ENCODE measurements around the gene RBCK1.

RBCK1 gene

DNA sequence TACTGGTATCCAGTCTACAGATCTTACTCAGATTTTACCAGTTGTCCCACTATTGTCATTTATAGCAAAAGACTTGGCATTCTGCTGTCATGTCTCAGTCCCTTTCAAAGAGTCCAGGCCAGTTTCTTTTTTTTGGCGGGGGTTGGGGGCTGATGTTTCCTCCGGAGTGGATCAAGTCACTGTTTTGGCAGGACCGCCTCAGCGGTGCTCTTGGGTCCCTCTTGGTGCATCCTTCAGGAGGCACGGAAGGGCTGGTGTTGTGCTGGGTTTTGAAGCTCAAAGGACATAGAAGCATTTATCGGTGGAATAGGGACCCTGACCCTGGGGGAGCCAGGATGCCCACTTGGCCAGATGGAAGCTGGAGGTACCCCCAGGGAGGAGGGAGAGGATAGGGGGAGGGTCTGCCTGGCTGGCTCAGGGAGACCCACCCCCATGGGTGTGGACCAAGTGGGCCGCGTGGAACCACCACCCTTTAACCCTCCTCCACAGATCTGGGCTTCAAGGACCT is 10.8 kb downstream of the RBCK1 start:
- Histone ChIP-seq H3K9me3 (ENCODE audit: insufficient read depth, low read length, severe bottlenecking) (no peaks in the 10 kb centered on the region), H4K20me1 (ENCODE audit: insufficient read depth, low read length) (peaks cover 20% of the 10 kb centered on the region), H3K4me3 (ENCODE audit: low read depth in 1 of 2, low read length in 2 of 2) (no peak overlapping the region), H2AFZ (ENCODE audit: low read depth, low read length) (no peak overlapping the region), H3K9ac (ENCODE audit: low read depth, low read length) (no peak overlapping the region), H3K4me1 (ENCODE audit: insufficient read depth, low read length) (no peaks in the 10 kb centered on the region), H3K27me3 (ENCODE audit: insufficient read depth, low read length, poor library complexity) (no peaks in the 10 kb centered on the region), H3K27ac (ENCODE audit: low read length) (no peak overlapping the region), H3K36me3 (ENCODE audit: insufficient read depth, low read length) (peaks cover 74% of the 10 kb centered on the region), H3K79me2 (ENCODE audit: insufficient read depth, low read length) (peaks cover 19% of the 10 kb centered on the region), H3K4me2 (ENCODE audit: insufficient read depth, low read length) (no peak overlapping the region)
- DNase-seq = no peak
- no peak for ATAC-seq (ENCODE audit: insufficient read depth, low read depth)
- TF ChIP-seq, protein P1, sequence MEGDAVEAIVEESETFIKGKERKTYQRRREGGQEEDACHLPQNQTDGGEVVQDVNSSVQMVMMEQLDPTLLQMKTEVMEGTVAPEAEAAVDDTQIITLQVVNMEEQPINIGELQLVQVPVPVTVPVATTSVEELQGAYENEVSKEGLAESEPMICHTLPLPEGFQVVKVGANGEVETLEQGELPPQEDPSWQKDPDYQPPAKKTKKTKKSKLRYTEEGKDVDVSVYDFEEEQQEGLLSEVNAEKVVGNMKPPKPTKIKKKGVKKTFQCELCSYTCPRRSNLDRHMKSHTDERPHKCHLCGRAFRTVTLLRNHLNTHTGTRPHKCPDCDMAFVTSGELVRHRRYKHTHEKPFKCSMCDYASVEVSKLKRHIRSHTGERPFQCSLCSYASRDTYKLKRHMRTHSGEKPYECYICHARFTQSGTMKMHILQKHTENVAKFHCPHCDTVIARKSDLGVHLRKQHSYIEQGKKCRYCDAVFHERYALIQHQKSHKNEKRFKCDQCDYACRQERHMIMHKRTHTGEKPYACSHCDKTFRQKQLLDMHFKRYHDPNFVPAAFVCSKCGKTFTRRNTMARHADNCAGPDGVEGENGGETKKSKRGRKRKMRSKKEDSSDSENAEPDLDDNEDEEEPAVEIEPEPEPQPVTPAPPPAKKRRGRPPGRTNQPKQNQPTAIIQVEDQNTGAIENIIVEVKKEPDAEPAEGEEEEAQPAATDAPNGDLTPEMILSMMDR (IDR thresholded peaks at IDR 0.05; ENCODE audit: borderline replicate concordance, extremely low read depth, low read length, poor library complexity, severe bottlenecking) = no peak
- TF ChIP-seq EZH2 (IDR thresholded peaks at IDR 0.05; ENCODE audit: borderline replicate concordance, low read depth, low read length, severe bottlenecking) = no peak

DNA sequence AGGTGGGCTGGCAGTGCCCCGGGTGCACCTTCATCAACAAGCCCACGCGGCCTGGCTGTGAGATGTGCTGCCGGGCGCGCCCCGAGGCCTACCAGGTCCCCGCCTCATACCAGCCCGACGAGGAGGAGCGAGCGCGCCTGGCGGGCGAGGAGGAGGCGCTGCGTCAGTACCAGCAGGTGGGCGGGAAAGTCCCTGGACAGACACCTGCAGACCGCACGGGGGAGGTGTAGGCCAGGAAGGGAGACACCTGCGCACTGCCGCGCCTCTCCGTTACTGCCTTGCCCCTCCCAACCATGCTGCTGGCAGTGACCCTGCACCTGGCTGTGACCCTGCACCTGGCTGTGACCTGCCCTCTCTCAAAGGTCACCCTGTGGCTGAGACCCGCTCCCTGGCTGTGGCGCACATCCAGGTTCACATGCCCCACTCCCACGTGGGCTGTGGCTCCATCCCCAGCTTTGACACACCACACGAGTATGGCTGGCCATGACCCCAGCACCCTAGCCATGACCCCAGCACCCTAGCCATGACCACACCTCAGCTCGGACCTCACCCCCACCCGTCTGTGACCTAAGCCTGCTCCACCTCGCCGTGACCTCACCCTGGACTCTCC is 11.6 kb downstream of the RBCK1 start:
- DNase-seq = no peak
- H3K27me3 ChIP-seq (ENCODE audit: insufficient read depth, low read length, poor library complexity) = no peaks in the 10 kb centered on the region
- no peak overlapping the region for H2AFZ ChIP-seq (ENCODE audit: low read depth, low read length)
- ATAC-seq (ENCODE audit: insufficient read depth, low read depth) = no peak
- no peak overlapping the region for H3K9ac ChIP-seq (ENCODE audit: low read depth, low read length)
- H3K36me3 ChIP-seq (ENCODE audit: insufficient read depth, low read length) = peaks cover 82% of the 10 kb centered on the region
- H3K4me3 ChIP-seq (ENCODE audit: low read depth in 1 of 2, low read length in 2 of 2) = no peak overlapping the region
- H3K9me3 ChIP-seq (ENCODE audit: insufficient read depth, low read length, severe bottlenecking) = no peaks in the 10 kb centered on the region
- H3K4me1 ChIP-seq (ENCODE audit: insufficient read depth, low read length) = no peaks in the 10 kb centered on the region
- TF ChIP-seq EZH2 (IDR thresholded peaks at IDR 0.05; ENCODE audit: borderline replicate concordance, low read depth, low read length, severe bottlenecking) = no peak
- TF ChIP-seq, protein P1 (IDR thresholded peaks at IDR 0.05; ENCODE audit: borderline replicate concordance, extremely low read depth, low read length, poor library complexity, severe bottlenecking) = no peak
- no peak overlapping the region for H3K4me2 ChIP-seq (ENCODE audit: insufficient read depth, low read length)
- peaks cover 20% of the 10 kb centered on the region for H4K20me1 ChIP-seq (ENCODE audit: insufficient read depth, low read length)
- H3K79me2 ChIP-seq (ENCODE audit: insufficient read depth, low read length) = peaks cover 14% of the 10 kb centered on the region
- no peak overlapping the region for H3K27ac ChIP-seq (ENCODE audit: low read length)

DNA sequence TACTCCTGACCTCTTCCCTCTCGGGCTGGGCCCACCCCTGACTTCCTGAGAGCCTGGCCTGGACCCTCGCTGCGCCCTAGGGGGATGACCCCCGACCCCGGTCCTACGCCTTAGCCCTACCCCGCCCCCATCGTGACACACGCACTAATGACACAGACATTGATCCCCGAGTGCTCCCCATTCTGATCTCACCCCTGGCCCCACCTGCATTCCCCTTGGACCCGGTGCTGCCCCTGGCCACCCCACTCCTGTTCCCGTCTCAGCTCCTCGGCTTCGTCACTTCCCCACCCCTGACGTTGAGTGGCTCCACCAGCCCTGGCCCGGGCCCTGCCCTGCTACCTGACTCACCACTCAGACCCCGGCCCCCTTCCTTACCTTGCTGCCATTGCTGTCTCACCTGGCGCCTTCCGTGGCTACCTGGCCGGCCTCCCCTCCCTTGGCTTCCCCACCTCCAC is 12.1 kb downstream of the RBCK1 start:
- Histone ChIP-seq H3K79me2 (ENCODE audit: insufficient read depth, low read length) (peaks cover 9% of the 10 kb centered on the region), H4K20me1 (ENCODE audit: insufficient read depth, low read length) (peaks cover 20% of the 10 kb centered on the region), H3K4me2 (ENCODE audit: insufficient read depth, low read length) (no peak overlapping the region), H3K4me3 (ENCODE audit: low read depth in 1 of 2, low read length in 2 of 2) (no peak overlapping the region), H3K27me3 (ENCODE audit: insufficient read depth, low read length, poor library complexity) (no peaks in the 10 kb centered on the region), H3K9me3 (ENCODE audit: insufficient read depth, low read length, severe bottlenecking) (no peaks in the 10 kb centered on the region), H3K4me1 (ENCODE audit: insufficient read depth, low read length) (no peaks in the 10 kb centered on the region), H2AFZ (ENCODE audit: low read depth, low read length) (no peak overlapping the region), H3K36me3 (ENCODE audit: insufficient read depth, low read length) (peaks cover 78% of the 10 kb centered on the region), H3K27ac (ENCODE audit: low read length) (no peak overlapping the region), H3K9ac (ENCODE audit: low read depth, low read length) (no peak overlapping the region)
- no peak for DNase-seq
- TF ChIP-seq, protein P1 (IDR thresholded peaks at IDR 0.05; ENCODE audit: borderline replicate concordance, extremely low read depth, low read length, poor library complexity, severe bottlenecking) = no peak
- TF ChIP-seq EZH2 (IDR thresholded peaks at IDR 0.05; ENCODE audit: borderline replicate concordance, low read depth, low read length, severe bottlenecking) = no peak
- no peak for ATAC-seq (ENCODE audit: insufficient read depth, low read depth)

All from DND-41 (cell line).